ENCODE measurements around the gene B3GALT6. TPM values are rescaled to one million over a fixed set of nuclear protein-coding genes. Genes with fewer than 3 reads are reported as not detected.

The B3GALT6 gene
- total RNA-seq, 4 donors from 2014 or later, result 12.3 to 24.1 (median 15.0) TPM

DNA sequence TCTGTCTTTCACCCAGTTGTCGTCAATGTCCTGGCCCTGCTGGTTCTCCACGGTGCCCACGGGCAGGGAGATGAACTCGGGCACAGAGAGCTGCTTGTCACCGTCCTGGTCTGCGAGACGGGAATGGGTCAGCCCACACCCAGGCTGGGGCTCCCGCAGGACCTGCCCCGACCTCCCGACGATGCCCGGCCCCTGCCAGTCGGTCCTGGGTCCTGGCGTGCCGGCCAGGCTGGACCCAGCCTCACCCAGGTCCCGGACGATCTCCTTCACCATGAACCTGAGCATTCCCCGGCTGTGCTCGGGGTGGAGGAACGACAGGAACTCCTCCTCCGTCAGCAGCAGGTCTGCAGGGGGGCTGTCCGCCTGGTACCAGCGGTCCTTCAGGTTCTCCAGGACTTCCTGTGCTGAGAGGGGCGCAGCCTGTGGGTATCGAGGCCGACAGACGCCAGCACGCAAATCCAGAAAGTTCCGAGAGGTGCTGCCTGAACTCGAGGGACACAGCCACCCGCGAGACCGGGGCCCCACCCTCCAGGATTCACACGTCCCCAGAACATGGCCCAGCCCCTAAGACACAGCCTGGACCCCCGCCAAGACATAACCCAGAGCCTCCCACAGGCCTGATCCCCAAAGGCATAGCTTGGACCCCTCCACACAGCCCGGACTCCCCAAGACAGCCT, 13.4 kb upstream of the B3GALT6 start:
- H3K4me3 ChIP-seq, result no peak overlapping the region
- H3K27me3 ChIP-seq, result no peaks in the 10 kb centered on the region
- no peak for ATAC-seq
- H3K9me3 ChIP-seq, result no peaks in the 10 kb centered on the region
- peaks cover 0 to 86% of the 10 kb centered on the region in 2 donors for H3K36me3 ChIP-seq
- no peak overlapping the region for H3K27ac ChIP-seq
- WGBS, 2 donors (ENCODE audit: low coverage in 1 of 2), result no CpG with 5 or more reads among the region's 36 CpGs
- TF ChIP-seq EP300 (IDR thresholded peaks at IDR 0.05), result no peak
- TF ChIP-seq POLR2A (IDR thresholded peaks at IDR 0.05), result no peak
- TF ChIP-seq, protein P1, sequence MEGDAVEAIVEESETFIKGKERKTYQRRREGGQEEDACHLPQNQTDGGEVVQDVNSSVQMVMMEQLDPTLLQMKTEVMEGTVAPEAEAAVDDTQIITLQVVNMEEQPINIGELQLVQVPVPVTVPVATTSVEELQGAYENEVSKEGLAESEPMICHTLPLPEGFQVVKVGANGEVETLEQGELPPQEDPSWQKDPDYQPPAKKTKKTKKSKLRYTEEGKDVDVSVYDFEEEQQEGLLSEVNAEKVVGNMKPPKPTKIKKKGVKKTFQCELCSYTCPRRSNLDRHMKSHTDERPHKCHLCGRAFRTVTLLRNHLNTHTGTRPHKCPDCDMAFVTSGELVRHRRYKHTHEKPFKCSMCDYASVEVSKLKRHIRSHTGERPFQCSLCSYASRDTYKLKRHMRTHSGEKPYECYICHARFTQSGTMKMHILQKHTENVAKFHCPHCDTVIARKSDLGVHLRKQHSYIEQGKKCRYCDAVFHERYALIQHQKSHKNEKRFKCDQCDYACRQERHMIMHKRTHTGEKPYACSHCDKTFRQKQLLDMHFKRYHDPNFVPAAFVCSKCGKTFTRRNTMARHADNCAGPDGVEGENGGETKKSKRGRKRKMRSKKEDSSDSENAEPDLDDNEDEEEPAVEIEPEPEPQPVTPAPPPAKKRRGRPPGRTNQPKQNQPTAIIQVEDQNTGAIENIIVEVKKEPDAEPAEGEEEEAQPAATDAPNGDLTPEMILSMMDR (IDR thresholded peaks at IDR 0.05), result no peak
- no peak for TF ChIP-seq POLR2AphosphoS5 (IDR thresholded peaks at IDR 0.05)
- H3K4me1 ChIP-seq, result peaks cover 0 to 14% (median 0%) of the 10 kb centered on the region in 3 donors

DNA sequence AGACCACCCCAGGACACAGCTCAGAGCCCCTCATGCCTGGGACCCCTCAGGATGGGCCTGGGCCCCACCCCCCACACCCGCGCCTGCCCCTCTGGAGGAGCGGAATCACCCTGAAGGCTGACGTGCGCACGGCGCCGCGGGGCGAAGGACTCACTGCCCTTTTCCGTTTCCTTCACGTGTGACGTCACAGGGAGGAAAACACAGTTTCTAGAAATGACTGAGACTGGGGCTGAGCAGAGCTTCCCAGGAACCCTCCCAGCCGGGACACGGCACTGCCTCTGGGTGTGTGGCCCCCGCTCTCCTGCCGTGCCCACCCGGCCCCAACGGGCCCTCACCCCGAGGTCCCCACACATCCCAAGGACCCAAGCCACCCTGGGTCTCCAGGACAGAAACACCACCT, 12.7 kb upstream of the B3GALT6 start:
- TF ChIP-seq POLR2AphosphoS5 (IDR thresholded peaks at IDR 0.05), result no peak
- TF ChIP-seq EP300 (IDR thresholded peaks at IDR 0.05), result no peak
- TF ChIP-seq POLR2A (IDR thresholded peaks at IDR 0.05), result no peak
- TF ChIP-seq, protein P1 (IDR thresholded peaks at IDR 0.05), result no peak
- peaks cover 0 to 93% of the 10 kb centered on the region in 2 donors for H3K36me3 ChIP-seq
- WGBS, 2 donors (ENCODE audit: low coverage in 1 of 2), result no CpG with 5 or more reads among the region's 20 CpGs

DNA sequence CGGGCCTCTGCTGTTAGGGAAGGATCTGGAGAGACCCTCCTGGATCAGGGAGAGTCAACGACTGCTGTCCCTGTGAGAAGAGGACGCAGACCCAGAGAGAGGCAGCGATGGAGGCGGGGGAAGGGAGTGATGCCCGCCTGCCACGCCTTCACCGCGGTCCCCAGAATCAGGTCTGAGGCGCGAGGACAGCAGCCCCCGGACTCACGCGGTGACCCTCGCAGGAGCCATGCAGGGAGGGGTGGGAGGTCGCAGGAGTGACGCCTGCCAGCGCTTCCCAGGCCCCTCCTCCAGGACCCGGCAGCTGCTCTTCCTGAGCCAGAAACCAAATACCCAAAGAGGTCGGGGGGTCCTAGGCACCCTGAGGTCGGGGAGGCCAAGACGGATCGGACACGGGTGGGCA, 11.8 kb upstream of the B3GALT6 start:
- WGBS, 2 donors (ENCODE audit: low coverage in 1 of 2), result 100% methylated on average over 1 of the region's 24 CpGs; no CpG with 5 or more reads in 1 of the 2 donors
- Histone ChIP-seq H3K4me1 (peaks cover 0 to 5% (median 0%) of the 10 kb centered on the region in 3 donors), H3K27ac (no peak overlapping the region), H3K4me3 (no peak overlapping the region), H3K9me3 (no peaks in the 10 kb centered on the region), H3K27me3 (no peaks in the 10 kb centered on the region), H3K36me3 (peaks cover 0 to 100% of the 10 kb centered on the region in 2 donors)
- TF ChIP-seq, protein P1 (IDR thresholded peaks at IDR 0.05), result no peak
- TF ChIP-seq EP300 (IDR thresholded peaks at IDR 0.05) (no peak), POLR2A (IDR thresholded peaks at IDR 0.05) (no peak), POLR2AphosphoS5 (IDR thresholded peaks at IDR 0.05) (no peak)
- no peak for ATAC-seq

More for the DNA sequence above, 12.7 kb upstream of the B3GALT6 start:
- no peak overlapping the region for H3K27ac ChIP-seq
- H3K27me3 ChIP-seq, result no peaks in the 10 kb centered on the region
- peaks cover 0 to 8% (median 0%) of the 10 kb centered on the region in 3 donors for H3K4me1 ChIP-seq
- H3K4me3 ChIP-seq, result no peak overlapping the region
- no peak for ATAC-seq
- no peaks in the 10 kb centered on the region for H3K9me3 ChIP-seq

DNA sequence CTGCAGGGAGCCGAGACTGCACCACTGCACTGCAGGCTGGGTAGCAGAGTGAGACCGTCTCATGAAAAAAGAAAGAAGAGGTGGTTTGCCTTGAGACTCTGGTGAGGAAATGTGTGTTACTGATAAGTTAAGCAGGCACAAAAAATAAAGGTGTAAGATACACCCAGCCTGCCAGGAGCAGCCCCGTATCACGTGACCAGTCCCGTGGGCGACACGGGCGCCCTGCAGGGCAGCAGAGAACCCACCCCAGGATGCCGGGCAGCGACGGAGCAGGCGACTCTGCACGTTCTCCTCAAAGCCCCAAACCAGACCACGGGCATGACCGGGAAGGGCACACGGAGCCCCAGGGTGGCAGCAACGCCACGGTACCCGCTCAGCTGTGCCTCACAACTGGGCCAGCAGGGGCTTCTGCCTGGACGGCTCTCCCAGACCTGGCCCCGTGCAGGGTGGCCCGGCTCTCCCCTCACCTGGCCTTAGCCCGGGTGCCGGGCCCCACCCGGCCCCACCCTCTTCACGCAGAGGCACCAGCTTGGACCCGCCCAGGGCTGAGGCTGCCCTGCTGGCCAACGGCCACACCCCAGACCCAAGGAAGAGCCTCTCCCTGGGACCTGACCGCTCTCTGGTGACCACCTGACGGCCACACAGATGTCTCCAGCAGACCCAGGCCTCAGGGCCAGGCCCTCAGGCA, 10.0 kb upstream of the B3GALT6 start:
- no peak for ATAC-seq
- peaks cover 0 to 100% of the 10 kb centered on the region in 2 donors for H3K36me3 ChIP-seq

More for the DNA sequence above, 10.0 kb upstream of the B3GALT6 start:
- Histone ChIP-seq H3K4me3 (no peak overlapping the region), H3K4me1 (peaks cover 0 to 15% (median 0%) of the 10 kb centered on the region in 3 donors), H3K9me3 (no peaks in the 10 kb centered on the region), H3K27me3 (no peaks in the 10 kb centered on the region), H3K27ac (no peak overlapping the region)
- WGBS, 2 donors (ENCODE audit: low coverage in 1 of 2), result 87% methylated on average over 3 of the region's 30 CpGs; no CpG with 5 or more reads in 1 of the 2 donors
- TF ChIP-seq POLR2A (IDR thresholded peaks at IDR 0.05) (no peak), EP300 (IDR thresholded peaks at IDR 0.05) (no peak), POLR2AphosphoS5 (IDR thresholded peaks at IDR 0.05) (no peak)
- TF ChIP-seq, protein P1 (IDR thresholded peaks at IDR 0.05), result no peak

Measured in gastroesophageal sphincter (tissue), 4 donors.